Dermis blood vessel endothelial cell (primary cell): ENCODE data around the gene UNC93A. TPM values are rescaled to one million over a fixed set of nuclear protein-coding genes. Genes with fewer than 3 reads are reported as not detected.
"Not testable (repeated sequence)": the region's sequence is repeated elsewhere in the genome, so short reads cannot be mapped to it uniquely, and the experiment has no call there.

Source experiments
- DNase-seq: peaks from one replicate; pipeline ENCODE4 v3.0.0; 2010
- total RNA-seq: library from RNA; depleted of rRNA; stranded (reverse); fragments of >200 nt; gene quantifications from 2 replicates; pipeline ENCODE4 v1.2.3, GENCODE V29; 2014

UNC93A gene
- not detected in 2 replicates for total RNA-seq

- no peak for DNase-seq
Observed at GRCh38 chr6:167290786-167291622, at the start of gene UNC93A. Gene UNC93A, plus strand, starts transcription at chr6:167291315. Its CDS starts 175 bp downstream, at chr6:167291490.

GRCh38 chr6:167241321-167242134, 49.6 kb upstream of the UNC93A start:
- DNase-seq = peak; percentile 38

- not testable (repeated sequence) for DNase-seq
Observed at GRCh38 chr6:167242135-167242506, 49.0 kb upstream of the UNC93A start.

DNA sequence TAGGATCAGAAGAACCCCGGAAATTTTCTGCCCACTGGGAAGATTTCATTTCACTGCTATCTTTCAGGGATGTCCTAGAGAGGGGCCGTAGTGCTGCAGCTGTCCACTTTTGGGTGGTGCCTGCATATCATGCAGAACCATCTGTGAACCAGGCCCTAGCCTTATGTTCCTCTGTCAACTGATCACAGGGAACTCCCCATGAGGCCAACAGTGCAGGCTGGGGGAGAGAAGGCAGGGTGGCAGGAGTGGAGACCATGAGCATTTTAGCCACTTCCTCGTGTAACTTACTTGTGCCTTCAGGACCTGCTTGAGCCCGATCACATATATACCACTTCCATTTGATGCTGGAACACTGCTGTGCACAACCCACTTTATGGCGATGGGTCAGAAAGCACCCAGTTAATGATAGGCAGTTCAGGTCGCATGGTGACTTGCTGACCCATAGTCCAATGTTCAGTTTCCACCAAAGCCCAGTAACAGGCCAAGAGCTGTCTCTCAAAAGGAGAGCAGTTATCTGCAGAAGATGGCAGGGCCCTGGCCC, 48.5 kb upstream of the UNC93A start:
- DNase-seq = not testable (repeated sequence)

DNA sequence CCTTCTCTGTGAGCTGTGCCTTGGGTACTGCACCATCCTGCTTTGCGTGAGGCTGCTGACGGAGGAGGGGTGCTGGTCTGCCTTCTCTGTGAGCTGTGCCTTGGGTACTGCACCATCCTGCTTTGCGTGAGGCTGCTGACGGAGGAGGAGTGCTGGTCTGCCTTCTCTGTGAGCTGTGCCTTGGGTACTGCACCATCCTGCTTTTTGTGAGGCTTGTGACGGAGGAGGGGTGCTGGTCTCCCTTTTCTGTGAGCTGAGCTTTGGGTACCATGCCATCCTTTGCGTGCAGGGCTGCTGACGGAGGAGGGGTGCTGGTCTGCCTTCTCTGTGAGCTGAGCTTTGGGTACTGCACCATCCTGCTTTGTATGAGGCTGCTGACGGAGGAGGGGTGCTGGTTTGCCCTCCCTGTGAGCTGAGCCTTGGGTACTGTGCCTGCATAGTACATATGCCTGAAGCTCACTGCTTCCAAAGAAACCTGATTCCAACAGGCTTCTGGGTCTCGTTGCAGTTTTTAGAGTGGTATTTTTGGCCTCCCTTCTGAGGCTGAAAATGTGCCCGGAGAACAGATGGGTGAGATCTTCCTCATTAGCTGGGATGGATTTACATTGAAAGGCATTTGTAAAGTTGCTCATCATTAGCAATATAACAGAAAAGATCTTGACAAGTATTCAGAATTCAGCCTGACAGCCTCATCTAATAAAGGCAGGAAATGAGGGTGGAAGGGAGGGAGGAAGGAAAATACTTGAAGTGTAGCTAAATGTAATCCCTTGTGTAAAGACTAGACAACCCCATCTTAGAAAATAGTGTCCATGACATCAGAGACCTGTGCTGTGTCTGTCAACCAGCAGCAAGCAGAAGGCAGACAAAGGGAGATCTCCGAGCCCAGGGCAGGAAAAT, 46.8 kb upstream of the UNC93A start:
- DNase-seq = no peak

- DNase-seq = no peak
Observed at GRCh38 chr6:167244991-167245390, 46.1 kb upstream of the UNC93A start.

GRCh38 chr6:167245591-167245990, 45.5 kb upstream of the UNC93A start:
- DNase-seq = no peak

- DNase-seq = no peak
Observed at GRCh38 chr6:167247814-167248595, 43.1 kb upstream of the UNC93A start.

DNA sequence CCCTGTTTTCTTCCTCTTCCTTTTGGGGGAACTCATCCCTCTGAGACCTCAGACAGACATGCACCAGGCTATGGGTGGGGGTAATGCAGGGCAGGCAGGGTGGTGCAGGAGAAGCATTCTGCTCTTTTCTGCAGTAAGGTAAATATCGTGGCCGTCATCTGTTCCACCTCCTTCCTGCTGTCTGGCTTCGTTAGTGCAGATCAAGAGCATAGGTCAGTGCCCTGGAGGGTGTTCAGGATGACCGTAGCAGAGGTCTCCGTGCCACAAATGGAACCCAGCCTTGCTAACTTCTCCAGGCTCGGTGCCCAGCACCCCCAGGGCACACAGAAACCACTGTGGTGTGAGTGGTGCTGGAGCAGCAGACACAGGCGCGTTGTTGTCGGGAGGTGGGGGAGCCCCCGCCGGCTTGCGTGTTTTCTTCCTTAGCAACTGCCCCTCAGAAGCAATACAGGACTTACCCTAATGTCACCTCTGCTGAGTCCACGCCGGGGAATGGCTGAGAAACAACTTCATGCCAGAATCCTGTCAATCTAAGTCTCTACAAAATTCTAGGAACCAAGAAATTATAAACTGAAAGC, 42.1 kb upstream of the UNC93A start:
- not testable (repeated sequence) for DNase-seq

DNA sequence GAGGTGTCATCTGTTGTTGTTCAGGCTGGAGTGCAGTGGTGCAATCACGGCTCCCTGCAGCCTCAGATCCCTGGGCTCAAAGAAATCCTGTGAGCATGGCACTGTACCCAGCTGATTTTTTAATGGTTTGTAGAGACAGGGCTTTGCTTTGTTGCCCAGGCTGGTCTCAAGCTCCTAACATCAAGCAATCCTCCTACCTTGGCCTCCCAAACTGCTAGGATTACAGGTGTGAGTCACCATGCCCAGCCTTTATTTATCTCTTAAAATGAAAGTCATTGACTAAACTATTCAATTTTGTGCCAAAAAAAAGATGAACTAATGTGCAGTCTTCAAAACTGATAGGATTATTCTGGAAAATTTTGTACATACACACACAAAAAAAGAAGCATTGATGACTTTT, 38.8 kb upstream of the UNC93A start:
- DNase-seq = no peak

GRCh38 chr6:167255918-167256553, 35.1 kb upstream of the UNC93A start:
- no peak for DNase-seq

DNA sequence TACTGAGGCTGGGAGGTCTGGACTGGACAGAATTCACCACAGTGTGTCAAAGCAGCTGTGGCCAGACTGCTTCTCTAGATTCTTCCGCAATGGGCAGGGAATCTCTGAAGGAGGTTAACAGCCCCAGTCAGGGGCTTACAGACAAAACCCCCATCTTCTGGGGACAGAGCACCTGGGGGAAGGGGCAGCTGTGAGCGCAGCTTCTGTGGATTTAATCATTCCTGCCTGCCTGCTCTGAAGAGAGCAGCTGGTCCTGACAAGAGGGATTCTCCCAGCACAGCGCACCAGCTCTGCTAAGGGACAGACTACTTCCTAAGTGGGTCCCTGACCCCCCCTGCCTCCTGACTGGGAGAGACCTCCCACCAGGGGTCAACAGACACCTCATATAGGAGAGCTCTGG, 32.5 kb upstream of the UNC93A start:
- DNase-seq = no peak

DNA sequence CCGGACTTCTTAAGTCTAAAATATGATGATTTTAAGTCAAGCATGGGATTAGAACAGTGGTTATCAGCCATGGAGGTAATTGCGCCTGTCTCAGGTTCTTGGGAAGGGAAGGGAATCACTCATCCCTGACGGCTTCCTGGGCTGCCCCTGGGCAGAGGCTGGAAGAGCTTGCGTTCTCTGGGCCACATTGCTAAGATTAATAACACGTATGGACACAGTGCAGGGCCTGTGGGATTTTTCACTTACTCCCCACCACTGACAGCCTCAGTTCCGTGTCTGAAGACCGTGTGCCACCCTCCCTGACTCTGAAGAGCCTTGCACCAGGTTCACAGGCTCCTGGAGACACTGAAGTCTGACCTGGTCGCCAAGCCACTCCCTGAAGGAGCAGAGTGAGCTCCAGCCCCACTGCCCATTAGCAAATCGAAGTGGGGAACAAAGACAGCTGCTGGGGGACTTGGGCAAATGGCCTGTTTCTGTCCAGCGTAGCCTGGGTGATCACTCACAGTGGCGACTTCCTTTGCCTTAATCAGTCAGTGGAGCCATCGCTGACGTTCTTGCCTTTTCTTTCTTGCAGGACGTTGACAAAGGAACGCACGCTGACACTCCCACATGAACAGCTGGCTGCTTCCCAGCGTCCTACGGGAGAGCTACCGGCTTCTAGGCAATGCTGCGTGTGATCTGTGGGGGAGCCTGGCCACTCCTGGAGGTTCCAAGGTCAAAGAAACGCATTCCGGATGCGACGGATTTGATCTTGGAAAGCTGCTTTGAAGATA, 24.9 kb upstream of the UNC93A start:
- not testable (repeated sequence) for DNase-seq

GRCh38 chr6:167266830-167267555, 24.1 kb upstream of the UNC93A start:
- DNase-seq = no peak

DNA sequence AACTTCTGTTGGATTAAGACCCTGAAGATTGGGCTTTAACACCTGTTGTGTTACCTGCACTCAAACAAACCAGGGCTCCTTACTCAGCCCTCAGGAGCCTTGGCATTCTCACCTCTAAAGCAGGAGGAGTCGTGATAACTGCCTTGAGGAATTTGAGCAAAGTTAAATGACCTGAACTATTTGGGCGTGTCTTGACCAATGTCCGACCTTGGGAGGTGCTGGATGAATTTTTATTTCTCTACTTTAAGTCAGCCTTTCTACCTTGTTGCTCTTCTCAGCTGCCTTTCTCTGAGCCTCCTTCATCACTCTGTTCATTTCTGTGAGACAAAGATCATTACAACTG, 23.6 kb upstream of the UNC93A start:
- DNase-seq = not testable (repeated sequence)

DNA sequence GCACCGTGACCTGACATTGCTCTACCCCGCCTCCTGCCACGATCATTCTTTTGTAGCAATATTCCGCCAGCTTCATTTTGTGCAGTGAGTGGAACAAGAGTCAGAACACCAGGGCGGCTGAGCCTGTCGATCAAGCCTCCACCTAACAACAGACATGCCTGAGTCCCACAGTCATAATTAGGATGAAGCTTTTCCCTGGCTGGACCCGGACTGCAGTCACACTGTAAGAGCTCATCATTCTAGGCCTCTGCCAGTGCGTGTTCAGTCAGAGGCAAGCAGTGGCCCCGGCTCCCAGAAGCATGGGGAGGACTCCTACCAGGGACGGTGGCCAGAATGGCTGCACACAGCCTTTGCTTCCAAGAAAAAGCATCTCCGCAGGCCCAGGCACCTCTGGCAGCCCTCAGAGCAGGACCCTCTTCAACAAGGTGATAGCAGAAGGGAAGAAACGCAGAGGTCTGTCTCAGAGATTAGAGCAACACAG, 23.2 kb upstream of the UNC93A start:
- no peak for DNase-seq

GRCh38 chr6:167268683-167269280, 22.3 kb upstream of the UNC93A start:
- no peak for DNase-seq

DNA sequence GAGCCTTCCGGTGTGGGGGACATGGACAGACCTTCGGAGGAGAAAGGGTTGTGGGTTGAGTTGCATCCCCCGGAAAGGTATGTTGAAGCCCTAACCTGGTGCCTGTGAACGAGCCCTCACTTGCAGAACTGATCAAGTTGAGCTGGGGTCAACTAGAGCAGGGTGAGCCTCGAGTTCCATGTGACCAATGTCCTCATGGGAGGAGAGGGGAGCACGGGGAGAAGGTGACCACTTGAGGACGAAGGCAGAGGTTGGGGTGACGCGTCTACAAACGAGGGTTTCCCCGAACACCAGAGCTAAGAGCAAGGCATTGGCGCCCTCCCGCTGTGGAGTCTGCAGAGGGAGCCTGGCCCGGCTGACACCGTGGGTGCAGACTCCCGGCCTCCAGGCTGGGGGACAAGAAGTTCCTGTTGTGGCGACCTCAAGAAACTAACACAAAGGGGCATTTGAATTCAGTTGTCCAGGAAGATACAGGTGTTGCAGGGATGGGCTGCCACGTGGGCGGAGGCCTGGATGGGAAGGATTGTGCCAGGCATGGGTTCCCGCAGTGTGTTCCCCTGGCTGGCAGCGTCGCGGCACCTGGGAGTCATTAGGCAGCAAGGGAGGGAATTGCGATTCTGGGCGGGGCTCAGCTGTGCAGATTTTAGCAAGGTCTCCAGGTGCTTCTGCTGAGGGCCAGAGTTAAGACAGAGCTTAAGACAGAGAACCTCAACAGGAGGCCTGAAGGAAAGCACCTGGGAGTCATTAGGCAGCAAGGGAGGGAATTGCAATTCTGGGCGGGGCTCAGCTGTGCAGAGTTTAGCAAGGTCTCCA, 20.4 kb upstream of the UNC93A start:
- DNase-seq = no peak
